Nasal cavity respiratory epithelium epithelial cell of viscerocranial mucosa (primary cell): Measurements from ENCODE around the gene UBQLN2. TPM values are rescaled to one million over a fixed set of nuclear protein-coding genes. Genes with fewer than 3 reads are reported as not detected.

ENCODE experiments used
- total RNA-seq: library from RNA; depleted of rRNA; stranded (reverse); fragments of >200 nt; gene quantifications from 2 replicates; pipeline ENCODE4 v1.2.3, GENCODE V29; 2014

Gene UBQLN2
- 10.3 and 38.4 TPM in 2 replicates for total RNA-seq

DNA sequence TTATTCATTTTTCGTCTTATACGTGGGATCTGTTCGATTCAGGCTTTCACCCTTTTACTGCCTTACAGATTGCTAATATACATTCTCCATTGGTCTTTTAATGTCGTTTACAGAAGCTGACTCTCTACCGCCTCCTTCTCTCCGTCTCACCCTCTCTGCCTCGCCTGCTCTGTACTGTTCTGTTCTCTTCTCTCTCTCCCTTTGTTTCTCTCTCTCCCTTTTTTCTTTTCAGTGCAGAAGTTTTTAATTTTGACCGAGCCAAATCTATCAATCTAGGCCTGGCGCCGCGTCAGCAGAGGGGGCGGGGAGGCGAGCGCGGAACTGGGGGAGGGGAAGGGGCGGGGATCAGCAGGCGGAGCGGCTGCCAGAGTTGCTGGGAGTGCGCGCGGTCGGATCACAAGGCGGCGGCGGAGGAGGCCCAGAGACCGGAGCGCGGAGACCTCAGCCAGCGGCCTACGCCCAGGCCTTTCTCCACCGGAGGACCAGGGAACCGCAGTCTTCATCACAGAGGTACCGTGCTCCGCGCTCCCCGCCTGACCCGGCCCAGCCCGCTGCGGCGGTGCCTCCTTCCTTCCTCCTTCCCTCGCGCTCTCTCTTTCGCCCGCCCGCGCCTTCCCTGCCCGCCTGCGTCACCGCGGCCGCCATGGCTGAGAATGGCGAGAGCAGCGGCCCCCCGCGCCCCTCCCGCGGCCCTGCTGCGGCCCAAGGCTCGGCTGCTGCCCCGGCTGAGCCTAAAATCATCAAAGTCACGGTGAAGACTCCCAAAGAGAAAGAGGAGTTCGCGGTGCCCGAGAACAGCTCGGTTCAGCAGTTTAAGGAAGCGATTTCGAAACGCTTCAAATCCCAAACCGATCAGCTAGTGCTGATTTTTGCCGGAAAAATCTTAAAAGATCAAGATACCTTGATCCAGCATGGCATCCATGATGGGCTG lies at the start of gene UBQLN2:
Gene UBQLN2 (plus strand): TSS at position 397 of the 931 bp plus-strand sequence. CDS start 247 bp downstream, at position 644.

Other genes with a start within 250 kb of the UBQLN2 start
- gene NBDY, start 165.6 kb downstream of the UBQLN2 start, total RNA-seq = 6.2 and 10.2 TPM in 2 replicates